Mesothelial cell of epicardium (in vitro differentiated cells): ENCODE results near the gene CD300E. TPM values are rescaled to one million over a fixed set of nuclear protein-coding genes. Genes with fewer than 3 reads are reported as not detected.

Source experiments
- DNase-seq, 2 experiments: peaks; one replicate each; pipeline ENCODE4 v3.0.0; 2021; ENCODE audit warnings: low spot score in 2 of 2; ENCODE audit not compliant: unreplicated experiment in 2 of 2
- H3K27ac Mint-ChIP-seq: 2 replicates; pipeline ENCODE4 v1.8.0; 2021; ENCODE audit warnings: mixed read lengths
- H3K27me3 Mint-ChIP-seq: 2 replicates; pipeline ENCODE4 v1.8.0; 2021; ENCODE audit warnings: low read depth, mixed read lengths
- H3K36me3 Mint-ChIP-seq: 2 replicates; pipeline ENCODE4 v1.8.0; 2021; ENCODE audit warnings: mixed read lengths
- H3K4me1 Mint-ChIP-seq: 2 replicates; pipeline ENCODE4 v1.8.0; 2021; ENCODE audit warnings: mixed read lengths
- H3K4me3 Mint-ChIP-seq: 2 replicates; pipeline ENCODE4 v1.8.0; 2021; ENCODE audit warnings: mild to moderate bottlenecking, moderate library complexity, mixed read lengths
- H3K9me3 Mint-ChIP-seq: 2 replicates; pipeline ENCODE4 v1.8.0; 2021; ENCODE audit warnings: mixed read lengths
- total RNA-seq: library from RNA; stranded (reverse); gene quantifications from 3 replicates; pipeline ENCODE4 v1.2.1, GENCODE V29; 2021
- TF ChIP-seq, protein P1 (sequence below): fragments of 200-600 bp; sonication (generic); IDR thresholded peaks from one replicate; pipeline ENCODE4 v1.5.0; 2021; ENCODE audit warnings: antibody characterized with exemption; ENCODE audit not compliant: unreplicated experiment

CD300E gene
- total RNA-seq, 1 donor from 2014 or later, result not detected

DNA sequence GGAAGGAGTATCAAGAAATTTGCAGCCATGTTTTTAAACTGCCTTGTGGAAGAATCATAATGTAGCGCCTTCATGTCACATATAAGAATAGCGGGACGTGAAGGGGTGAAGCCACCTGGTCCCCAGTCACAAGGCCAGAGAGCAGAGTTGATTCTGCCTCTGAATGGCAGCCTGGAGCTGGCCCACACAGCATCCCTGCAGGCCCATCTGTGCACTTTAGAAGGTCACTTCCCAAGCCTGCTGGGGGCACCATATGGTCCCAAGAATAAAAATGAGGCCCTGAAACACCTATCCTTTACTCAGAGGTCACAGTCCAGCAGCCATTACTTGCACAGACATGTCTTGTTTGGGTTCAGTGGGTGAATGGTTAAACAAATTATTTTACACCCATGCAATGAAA is 15.0 kb downstream of the CD300E start:
- no peak overlapping the region for H3K27ac Mint-ChIP-seq
- H3K27me3 Mint-ChIP-seq, result peaks cover 25% of the 10 kb centered on the region
- H3K36me3 Mint-ChIP-seq, result no peaks in the 10 kb centered on the region
- H3K4me3 Mint-ChIP-seq, result no peak overlapping the region
- H3K4me1 Mint-ChIP-seq, result peaks cover 7% of the 10 kb centered on the region
- TF ChIP-seq, protein P1, sequence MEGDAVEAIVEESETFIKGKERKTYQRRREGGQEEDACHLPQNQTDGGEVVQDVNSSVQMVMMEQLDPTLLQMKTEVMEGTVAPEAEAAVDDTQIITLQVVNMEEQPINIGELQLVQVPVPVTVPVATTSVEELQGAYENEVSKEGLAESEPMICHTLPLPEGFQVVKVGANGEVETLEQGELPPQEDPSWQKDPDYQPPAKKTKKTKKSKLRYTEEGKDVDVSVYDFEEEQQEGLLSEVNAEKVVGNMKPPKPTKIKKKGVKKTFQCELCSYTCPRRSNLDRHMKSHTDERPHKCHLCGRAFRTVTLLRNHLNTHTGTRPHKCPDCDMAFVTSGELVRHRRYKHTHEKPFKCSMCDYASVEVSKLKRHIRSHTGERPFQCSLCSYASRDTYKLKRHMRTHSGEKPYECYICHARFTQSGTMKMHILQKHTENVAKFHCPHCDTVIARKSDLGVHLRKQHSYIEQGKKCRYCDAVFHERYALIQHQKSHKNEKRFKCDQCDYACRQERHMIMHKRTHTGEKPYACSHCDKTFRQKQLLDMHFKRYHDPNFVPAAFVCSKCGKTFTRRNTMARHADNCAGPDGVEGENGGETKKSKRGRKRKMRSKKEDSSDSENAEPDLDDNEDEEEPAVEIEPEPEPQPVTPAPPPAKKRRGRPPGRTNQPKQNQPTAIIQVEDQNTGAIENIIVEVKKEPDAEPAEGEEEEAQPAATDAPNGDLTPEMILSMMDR, result no peak
- H3K9me3 Mint-ChIP-seq, result no peaks in the 10 kb centered on the region
- no peak for DNase-seq

DNA sequence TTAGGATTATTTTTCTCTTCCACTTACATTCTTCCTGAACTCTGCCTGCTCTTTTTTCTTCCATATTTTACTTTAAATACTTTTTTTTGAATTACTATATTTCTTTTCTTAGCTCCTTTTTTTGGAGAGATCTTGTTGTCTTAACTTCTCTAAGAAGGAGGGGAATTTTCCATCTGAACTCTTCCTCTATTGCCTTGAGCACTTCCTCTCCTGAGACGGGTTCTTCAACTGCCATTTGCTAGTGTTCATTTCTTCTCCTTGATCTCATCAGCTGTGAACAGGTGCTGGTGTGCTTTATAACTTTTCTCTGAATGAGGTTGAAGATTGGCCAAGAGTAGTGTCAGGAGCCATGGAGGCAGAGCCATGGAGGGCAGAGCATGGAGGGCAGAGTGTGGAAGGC is 16.3 kb downstream of the CD300E start:
- H3K27me3 Mint-ChIP-seq, result peaks cover 20% of the 10 kb centered on the region
- no peaks in the 10 kb centered on the region for H3K9me3 Mint-ChIP-seq

DNA sequence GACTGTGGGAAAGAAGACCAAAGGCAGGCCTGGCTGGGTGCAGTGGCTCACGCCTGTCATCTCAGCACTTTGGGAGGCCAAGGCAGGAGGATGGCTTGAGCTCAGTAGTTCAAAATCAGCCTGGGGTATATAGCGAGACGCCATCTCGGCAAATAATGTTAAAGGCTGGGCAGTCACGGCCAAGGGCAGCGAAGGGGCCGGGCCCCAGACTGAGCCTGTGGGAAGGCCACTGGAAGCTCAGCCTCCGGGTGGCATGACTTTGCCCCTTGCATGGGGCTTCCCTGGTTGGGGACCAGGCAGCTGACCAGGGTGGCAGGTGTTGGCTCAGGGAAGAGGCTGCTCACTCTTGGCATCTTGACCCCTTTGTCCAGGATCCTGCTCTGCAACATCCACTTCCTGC is 17.5 kb downstream of the CD300E start:
- Mint-ChIP-seq H3K36me3 (no peaks in the 10 kb centered on the region), H3K4me1 (peaks cover 7% of the 10 kb centered on the region), H3K27ac (no peak overlapping the region), H3K9me3 (no peaks in the 10 kb centered on the region), H3K4me3 (no peak overlapping the region), H3K27me3 (peaks cover 21% of the 10 kb centered on the region)
- DNase-seq, result no peak
- TF ChIP-seq, protein P1, result no peak

More for the DNA sequence above, 16.3 kb downstream of the CD300E start:
- no peak for DNase-seq
- TF ChIP-seq, protein P1, result no peak
- Mint-ChIP-seq H3K27ac (no peak overlapping the region), H3K4me3 (no peak overlapping the region), H3K36me3 (no peaks in the 10 kb centered on the region), H3K4me1 (peaks cover 7% of the 10 kb centered on the region)

DNA sequence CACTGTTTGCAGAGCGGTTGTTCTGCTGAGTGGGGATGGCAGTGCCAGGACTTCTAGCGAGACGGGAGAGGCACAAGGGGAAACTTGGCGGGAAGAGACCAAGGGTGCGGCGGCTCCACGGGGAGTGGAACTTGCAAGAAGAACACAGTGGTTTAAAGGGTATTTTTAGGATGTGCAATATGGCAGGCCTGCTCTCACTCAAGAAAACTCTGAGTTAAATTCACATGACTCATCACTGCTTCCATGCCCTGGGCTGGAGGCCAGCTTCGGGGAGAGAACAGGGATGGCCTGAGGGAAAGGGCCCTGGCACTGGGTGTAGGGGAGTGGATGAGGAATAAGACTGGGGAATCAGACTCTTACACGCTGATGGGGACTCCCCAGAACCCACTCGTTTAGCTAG is 18.2 kb downstream of the CD300E start:
- H3K27ac Mint-ChIP-seq, result no peak overlapping the region
- peaks cover 7% of the 10 kb centered on the region for H3K4me1 Mint-ChIP-seq
- no peak overlapping the region for H3K4me3 Mint-ChIP-seq
- TF ChIP-seq, protein P1, result no peak
- H3K27me3 Mint-ChIP-seq, result peaks cover 25% of the 10 kb centered on the region
- H3K36me3 Mint-ChIP-seq, result no peaks in the 10 kb centered on the region
- no peak for DNase-seq
- no peaks in the 10 kb centered on the region for H3K9me3 Mint-ChIP-seq

DNA sequence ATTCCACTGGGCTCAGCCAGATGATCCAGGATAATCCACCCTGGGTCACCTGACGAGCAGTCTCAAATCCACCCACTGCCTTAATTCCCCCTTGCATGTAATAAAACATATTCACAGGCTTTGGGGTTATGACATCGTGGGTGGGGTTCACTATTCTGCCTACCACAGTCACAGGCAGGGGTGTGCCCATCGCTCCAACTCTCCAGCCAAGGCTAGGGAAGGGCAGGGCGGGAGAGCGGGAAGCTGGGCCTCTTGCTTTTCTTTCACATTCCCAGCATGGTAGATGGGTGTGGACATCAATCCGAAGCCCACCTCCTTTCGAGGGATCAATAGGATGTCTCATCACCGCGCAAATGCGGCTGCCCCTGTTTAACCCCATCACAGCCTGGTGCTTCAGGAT is 18.8 kb downstream of the CD300E start:
- peaks cover 7% of the 10 kb centered on the region for H3K4me1 Mint-ChIP-seq
- DNase-seq, result no peak
- no peak overlapping the region for H3K4me3 Mint-ChIP-seq
- H3K27me3 Mint-ChIP-seq, result peaks cover 25% of the 10 kb centered on the region
- no peaks in the 10 kb centered on the region for H3K36me3 Mint-ChIP-seq
- H3K9me3 Mint-ChIP-seq, result no peaks in the 10 kb centered on the region
- H3K27ac Mint-ChIP-seq, result no peak overlapping the region
- TF ChIP-seq, protein P1, result no peak

DNA sequence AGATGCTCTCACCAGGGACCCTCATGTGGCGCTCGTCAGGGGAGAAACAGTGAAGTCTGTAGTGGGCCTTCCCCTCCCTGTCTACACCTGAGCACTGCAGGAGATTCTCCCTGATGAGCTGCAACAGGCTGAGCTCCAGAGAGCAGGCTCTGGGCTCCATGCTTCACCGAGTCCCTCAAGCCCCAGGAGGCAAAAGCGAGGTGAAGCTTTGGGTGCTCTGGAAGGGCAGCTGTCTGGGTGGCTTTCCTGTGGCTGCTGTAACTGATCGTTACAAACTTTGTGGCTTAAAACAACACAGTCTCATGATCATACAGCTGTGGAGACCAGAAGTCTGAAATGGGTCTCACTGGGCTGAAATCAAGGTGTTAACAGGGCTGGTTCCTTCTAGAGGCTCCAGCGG is 19.3 kb downstream of the CD300E start:
- TF ChIP-seq, protein P1, result no peak
- Mint-ChIP-seq H3K27ac (no peak overlapping the region), H3K4me3 (no peak overlapping the region), H3K4me1 (peaks cover 10% of the 10 kb centered on the region), H3K9me3 (no peaks in the 10 kb centered on the region), H3K27me3 (peaks cover 28% of the 10 kb centered on the region), H3K36me3 (no peaks in the 10 kb centered on the region)
- no peak for DNase-seq
